Smooth muscle cell (in vitro differentiated cells): ENCODE results near the gene TP53INP2. TPM values are rescaled to one million over a fixed set of nuclear protein-coding genes. Genes with fewer than 3 reads are reported as not detected.

Experiments
- DNase-seq: peaks from one replicate; lab custom pipeline; 2025; ENCODE audit not compliant: unreplicated experiment; lab: John Stamatoyannopoulos, UW
- H2AFZ ChIP-seq: fragments of 200-600 bp; sonication (generic); 2 replicates; pipeline ENCODE4 v1.6.0; 2016; ENCODE audit warnings: antibody characterized with exemption, low read depth, mild to moderate bottlenecking
- H3F3A ChIP-seq: fragments of 200-600 bp; sonication (generic); 2 replicates; pipeline ENCODE4 v1.6.0; 2017; ENCODE audit warnings: antibody characterized with exemption, low read depth
- H3K27ac ChIP-seq: fragments of 200-600 bp; sonication (generic); 2 replicates; pipeline ENCODE4 v1.5.1; 2016; ENCODE audit warnings: low read depth, mild to moderate bottlenecking
- H3K27me3 ChIP-seq: fragments of 200-600 bp; sonication (generic); 2 replicates; pipeline ENCODE4 v1.6.1; 2016; ENCODE audit warnings: low read depth, mild to moderate bottlenecking
- H3K36me3 ChIP-seq: fragments of 200-600 bp; sonication (generic); 2 replicates; pipeline ENCODE4 v1.5.1; 2016; ENCODE audit warnings: low read depth
- H3K4me1 ChIP-seq: fragments of 200-600 bp; sonication (generic); 2 replicates; pipeline ENCODE4 v1.5.1; 2016; ENCODE audit warnings: low read depth
- H3K4me2 ChIP-seq: fragments of 200-600 bp; sonication (generic); 2 replicates; pipeline ENCODE4 v1.6.0; 2016; ENCODE audit warnings: mild to moderate bottlenecking
- H3K4me3 ChIP-seq: fragments of 200-600 bp; sonication (generic); 2 replicates; pipeline ENCODE4 v1.5.1; 2016; ENCODE audit warnings: mild to moderate bottlenecking
- H3K79me2 ChIP-seq: fragments of 200-600 bp; sonication (generic); 2 replicates; pipeline ENCODE4 v1.6.0; 2016; ENCODE audit warnings: low read depth, mild to moderate bottlenecking
- H3K9ac ChIP-seq: fragments of 200-600 bp; sonication (generic); 2 replicates; pipeline ENCODE4 v1.6.0; 2016; ENCODE audit warnings: low read depth
- H3K9me3 ChIP-seq: fragments of 200-600 bp; sonication (generic); replicated peaks from 2 replicates; pipeline ENCODE4 v1.5.1; 2016; ENCODE audit warnings: low read depth
- H4K20me1 ChIP-seq: fragments of 200-600 bp; sonication (generic); 2 replicates; pipeline ENCODE4 v1.6.0; 2016; ENCODE audit warnings: low read depth
- CTCF ChIP-seq: fragments of 200-600 bp; sonication (generic); IDR thresholded peaks from 2 replicates; pipeline ENCODE4 v1.5.1; 2017; ENCODE audit warnings: borderline replicate concordance, mild to moderate bottlenecking, antibody characterized with exemption; ENCODE audit not compliant: insufficient read depth, poor library complexity, severe bottlenecking
- WGBS: methylation state at CpG from one replicate; pipeline ENCODE4 v1.1.7; 2016; ENCODE audit warnings: low lambda C conversion rate; 5-methylcytosine and 5-hydroxymethylcytosine counted together
- polyA plus RNA-seq: library from polyadenylated mRNA; unstranded; fragments of >200 nt; fragmentation: Nextera tagmentation; extraction: Ambion mirVana; gene quantifications from 2 replicates; pipeline ENCODE4 v1.2.1, GENCODE V29; 2016
- total RNA-seq: library from RNA; depleted of rRNA; stranded (reverse); fragments of >200 nt; gene quantifications from 2 replicates; pipeline ENCODE4 v1.2.3, GENCODE V29; 2014

TP53INP2 gene
- total and polyA plus RNA-seq, 2 experiments from 2014 or later = 13.1 to 15.9 TPM

GRCh38 chr20:34724172-34724571, 20.0 kb downstream of the TP53INP2 start:
- H3K4me3 ChIP-seq = no peak overlapping the region
- 93% methylated on average over 3 of the region's 3 CpGs for WGBS
- no peak overlapping the region for H3K27ac ChIP-seq
- no peaks in the 10 kb centered on the region for H3F3A ChIP-seq
- DNase-seq = no peak
- no peaks in the 10 kb centered on the region for H3K36me3 ChIP-seq
- no peak overlapping the region for H3K4me2 ChIP-seq
- H4K20me1 ChIP-seq = no peaks in the 10 kb centered on the region
- no peaks in the 10 kb centered on the region for H3K79me2 ChIP-seq
- no peak for TF ChIP-seq CTCF
- no peaks in the 10 kb centered on the region for H3K27me3 ChIP-seq
- H3K9me3 ChIP-seq = no peaks in the 10 kb centered on the region
- H2AFZ ChIP-seq = no peak overlapping the region
- H3K4me1 ChIP-seq = no peaks in the 10 kb centered on the region
- no peak overlapping the region for H3K9ac ChIP-seq

- Histone ChIP-seq H3K4me2 (no peak overlapping the region), H4K20me1 (no peaks in the 10 kb centered on the region), H3K4me1 (no peaks in the 10 kb centered on the region), H2AFZ (no peak overlapping the region), H3K27me3 (no peaks in the 10 kb centered on the region), H3K79me2 (no peaks in the 10 kb centered on the region), H3K27ac (no peak overlapping the region), H3F3A (no peaks in the 10 kb centered on the region), H3K36me3 (no peaks in the 10 kb centered on the region), H3K9me3 (no peaks in the 10 kb centered on the region), H3K4me3 (no peak overlapping the region), H3K9ac (no peak overlapping the region)
- TF ChIP-seq CTCF = no peak
- DNase-seq = no peak
- 98% methylated on average over 2 of the region's 2 CpGs for WGBS
Observed at GRCh38 chr20:34729416-34729815, 25.3 kb downstream of the TP53INP2 start.

GRCh38 chr20:34732523-34732922, 28.4 kb downstream of the TP53INP2 start:
- Histone ChIP-seq H3K27me3 (no peaks in the 10 kb centered on the region), H3K27ac (no peak overlapping the region), H2AFZ (no peak overlapping the region), H3F3A (no peaks in the 10 kb centered on the region), H3K79me2 (no peaks in the 10 kb centered on the region), H3K4me1 (no peaks in the 10 kb centered on the region), H3K4me2 (no peak overlapping the region), H3K9me3 (no peaks in the 10 kb centered on the region), H3K9ac (no peak overlapping the region), H3K36me3 (peaks cover 5% of the 10 kb centered on the region), H4K20me1 (no peaks in the 10 kb centered on the region), H3K4me3 (no peak overlapping the region)
- no peak for DNase-seq
- no peak for TF ChIP-seq CTCF
- WGBS = 100% methylated on average over 1 of the region's 1 CpG

GRCh38 chr20:34736106-34736735, 32.1 kb downstream of the TP53INP2 start:
- DNase-seq = no peak
- no peaks in the 10 kb centered on the region for H3F3A ChIP-seq
- 92% methylated on average over 6 of the region's 6 CpGs for WGBS
- TF ChIP-seq CTCF = no peak
- no peak overlapping the region for H2AFZ ChIP-seq
- no peak overlapping the region for H3K4me3 ChIP-seq
- no peaks in the 10 kb centered on the region for H3K9me3 ChIP-seq
- no peaks in the 10 kb centered on the region for H3K27me3 ChIP-seq
- no peaks in the 10 kb centered on the region for H3K4me1 ChIP-seq
- H3K9ac ChIP-seq = no peak overlapping the region
- H3K36me3 ChIP-seq = peaks cover 5% of the 10 kb centered on the region
- H4K20me1 ChIP-seq = no peaks in the 10 kb centered on the region
- H3K79me2 ChIP-seq = no peaks in the 10 kb centered on the region
- no peak overlapping the region for H3K4me2 ChIP-seq
- no peak overlapping the region for H3K27ac ChIP-seq
